ENCODE measurements around the gene ACSF3.

Gene ACSF3

GRCh38 chr16:89061590-89062380 lies 31.9 kb upstream of the ACSF3 start:
- Histone ChIP-seq H3K36me3 (ENCODE audit: control insufficient read depth in 2 of 2, insufficient read depth in 1 of 2, low read length in 2 of 2) (no peaks in the 10 kb centered on the region), H3K27ac (ENCODE audit: extremely low read depth, low read depth, low read length) (no peak overlapping the region), H3K4me3 (ENCODE audit: low read depth, low read length) (no peak overlapping the region), H3K9me3 (ENCODE audit: control insufficient read depth, insufficient read depth, low read depth, low read length) (no peaks in the 10 kb centered on the region), H3K4me1 (ENCODE audit: control insufficient read depth, insufficient read depth, low read length) (no peaks in the 10 kb centered on the region)
- ChIA-PET CTCF (interaction anchor here (0.6 kb wide), 1 partner anchor 557 kb away, joined by 3 read pairs; no protein-coding TSS in a partner anchor), POLR2A (no interaction called here)
- TF ChIP-seq PRDM1 (tag by site-specific recombination; IDR thresholded peaks at IDR 0.05) = no peak
- TF ChIP-seq ZNF785 (tag by site-specific recombination; IDR thresholded peaks at IDR 0.05) = no peak
- TF ChIP-seq ZNF394 (tag by site-specific recombination; IDR thresholded peaks at IDR 0.05; ENCODE audit: borderline replicate concordance) = no peak
- TF ChIP-seq PBX3 (CRISPR knock-in tag; IDR thresholded peaks at IDR 0.05) = no peak

- no peaks in the 10 kb centered on the region for H3K4me1 ChIP-seq (ENCODE audit: control insufficient read depth, insufficient read depth, low read length)
- TF ChIP-seq ZNF521 (tag by site-specific recombination; IDR thresholded peaks at IDR 0.05) (no peak), ZNF24 (tag by site-specific recombination; IDR thresholded peaks at IDR 0.05) (no peak), ZNF548 (tag by site-specific recombination; IDR thresholded peaks at IDR 0.05) (no peak), ZSCAN4 (tag by site-specific recombination; IDR thresholded peaks at IDR 0.05) (no peak), GFI1B (tag by site-specific recombination; IDR thresholded peaks at IDR 0.05) (no peak), ZNF626 (tag by site-specific recombination; IDR thresholded peaks at IDR 0.05) (no peak), ZNF555 (tag by site-specific recombination; conservative IDR thresholded peaks at IDR 0.05) (no peak), ZNF121 (tag by site-specific recombination; IDR thresholded peaks at IDR 0.05) (no peak), KLF10 (tag by site-specific recombination; IDR thresholded peaks at IDR 0.05) (no peak), ZNF654 (tag by site-specific recombination; IDR thresholded peaks at IDR 0.05; ENCODE audit: low read depth) (no peak), ZNF558 (tag by site-specific recombination; IDR thresholded peaks at IDR 0.05) (no peak), SP3 (tag by site-specific recombination; IDR thresholded peaks at IDR 0.05) (no peak), ZNF514 (tag by site-specific recombination; IDR thresholded peaks at IDR 0.05) (no peak), ZNF157 (tag by site-specific recombination; IDR thresholded peaks at IDR 0.05) (no peak), AEBP2 (tag by site-specific recombination; IDR thresholded peaks at IDR 0.05; ENCODE audit: borderline replicate concordance) (no peak), ZNF768 (tag by site-specific recombination; IDR thresholded peaks at IDR 0.05) (no peak), ZNF366 (tag by site-specific recombination; conservative IDR thresholded peaks at IDR 0.05) (no peak)
- TF ChIP-seq, protein P1, sequence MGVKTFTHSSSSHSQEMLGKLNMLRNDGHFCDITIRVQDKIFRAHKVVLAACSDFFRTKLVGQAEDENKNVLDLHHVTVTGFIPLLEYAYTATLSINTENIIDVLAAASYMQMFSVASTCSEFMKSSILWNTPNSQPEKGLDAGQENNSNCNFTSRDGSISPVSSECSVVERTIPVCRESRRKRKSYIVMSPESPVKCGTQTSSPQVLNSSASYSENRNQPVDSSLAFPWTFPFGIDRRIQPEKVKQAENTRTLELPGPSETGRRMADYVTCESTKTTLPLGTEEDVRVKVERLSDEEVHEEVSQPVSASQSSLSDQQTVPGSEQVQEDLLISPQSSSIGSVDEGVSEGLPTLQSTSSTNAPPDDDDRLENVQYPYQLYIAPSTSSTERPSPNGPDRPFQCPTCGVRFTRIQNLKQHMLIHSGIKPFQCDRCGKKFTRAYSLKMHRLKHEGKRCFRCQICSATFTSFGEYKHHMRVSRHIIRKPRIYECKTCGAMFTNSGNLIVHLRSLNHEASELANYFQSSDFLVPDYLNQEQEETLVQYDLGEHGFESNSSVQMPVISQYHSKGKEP (tag by site-specific recombination; IDR thresholded peaks at IDR 0.05) = no peak
- ChIA-PET POLR2A (no interaction called here), CTCF (no interaction called here)
- no peak overlapping the region for H3K27ac ChIP-seq (ENCODE audit: extremely low read depth, low read depth, low read length)
- H3K4me3 ChIP-seq (ENCODE audit: low read depth, low read length) = no peak overlapping the region
- H3K36me3 ChIP-seq (ENCODE audit: control insufficient read depth in 2 of 2, insufficient read depth in 1 of 2, low read length in 2 of 2) = no peaks in the 10 kb centered on the region
- no peaks in the 10 kb centered on the region for H3K9me3 ChIP-seq (ENCODE audit: control insufficient read depth, insufficient read depth, low read depth, low read length)
Measured at GRCh38 chr16:89062389-89063345, 31.0 kb upstream of the ACSF3 start.
